PFSK-1 (cell line): ENCODE results near the gene GRB2.

Source experiments
- POLR2AphosphoS5 ChIP-seq: IDR thresholded peaks from 2 replicates; pipeline ENCODE4 v1.6.1; 2012; ENCODE audit warnings: low read depth, mild to moderate bottlenecking, control low read depth, low read length, moderate library complexity
- SIN3A ChIP-seq: IDR thresholded peaks from 2 replicates; pipeline ENCODE4 v1.6.1; 2012; ENCODE audit warnings: mild to moderate bottlenecking, low read length, moderate library complexity, borderline replicate concordance; ENCODE audit not compliant: insufficient read depth
- TAF1 ChIP-seq: IDR thresholded peaks from 2 replicates; pipeline ENCODE4 v1.6.1; 2012; ENCODE audit warnings: low read length, control low read depth, borderline replicate concordance; ENCODE audit not compliant: insufficient read depth
- TF ChIP-seq, protein P1 (sequence below), 2 experiments: IDR thresholded peaks; 2 replicates each; pipeline versions ENCODE4 v1.6.1 to v1.8.0; 2011 to 2012; ENCODE audit warnings: low read depth in 2 of 2, low read length in 2 of 2, control low read depth in 1 of 2, inconsistent platforms in 1 of 2, mild to moderate bottlenecking in 1 of 2, moderate library complexity in 1 of 2; ENCODE audit not compliant: insufficient read depth in 1 of 2

DNA sequence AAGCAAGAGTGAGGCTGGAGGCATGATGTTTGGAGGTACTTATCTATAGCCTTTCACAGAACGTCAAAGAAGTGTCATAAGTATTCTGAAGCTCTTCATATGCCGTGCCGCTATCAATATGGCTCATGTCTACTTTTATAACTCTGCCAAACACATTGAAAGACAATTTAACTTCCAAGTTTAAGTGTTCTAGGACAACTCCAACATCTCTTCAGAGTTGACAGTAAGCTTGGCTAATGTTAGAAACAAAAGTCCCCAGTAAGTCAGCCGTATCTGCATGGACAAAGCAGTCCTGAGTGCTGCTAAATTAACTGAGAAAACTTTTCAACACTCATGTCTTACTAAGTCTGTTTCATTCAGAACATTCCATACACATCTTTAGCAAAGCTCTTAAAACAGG is 32.2 kb downstream of the GRB2 start:
- TF ChIP-seq TAF1 (no peak), POLR2AphosphoS5 (no peak), SIN3A (no peak)
- TF ChIP-seq, protein P1, sequence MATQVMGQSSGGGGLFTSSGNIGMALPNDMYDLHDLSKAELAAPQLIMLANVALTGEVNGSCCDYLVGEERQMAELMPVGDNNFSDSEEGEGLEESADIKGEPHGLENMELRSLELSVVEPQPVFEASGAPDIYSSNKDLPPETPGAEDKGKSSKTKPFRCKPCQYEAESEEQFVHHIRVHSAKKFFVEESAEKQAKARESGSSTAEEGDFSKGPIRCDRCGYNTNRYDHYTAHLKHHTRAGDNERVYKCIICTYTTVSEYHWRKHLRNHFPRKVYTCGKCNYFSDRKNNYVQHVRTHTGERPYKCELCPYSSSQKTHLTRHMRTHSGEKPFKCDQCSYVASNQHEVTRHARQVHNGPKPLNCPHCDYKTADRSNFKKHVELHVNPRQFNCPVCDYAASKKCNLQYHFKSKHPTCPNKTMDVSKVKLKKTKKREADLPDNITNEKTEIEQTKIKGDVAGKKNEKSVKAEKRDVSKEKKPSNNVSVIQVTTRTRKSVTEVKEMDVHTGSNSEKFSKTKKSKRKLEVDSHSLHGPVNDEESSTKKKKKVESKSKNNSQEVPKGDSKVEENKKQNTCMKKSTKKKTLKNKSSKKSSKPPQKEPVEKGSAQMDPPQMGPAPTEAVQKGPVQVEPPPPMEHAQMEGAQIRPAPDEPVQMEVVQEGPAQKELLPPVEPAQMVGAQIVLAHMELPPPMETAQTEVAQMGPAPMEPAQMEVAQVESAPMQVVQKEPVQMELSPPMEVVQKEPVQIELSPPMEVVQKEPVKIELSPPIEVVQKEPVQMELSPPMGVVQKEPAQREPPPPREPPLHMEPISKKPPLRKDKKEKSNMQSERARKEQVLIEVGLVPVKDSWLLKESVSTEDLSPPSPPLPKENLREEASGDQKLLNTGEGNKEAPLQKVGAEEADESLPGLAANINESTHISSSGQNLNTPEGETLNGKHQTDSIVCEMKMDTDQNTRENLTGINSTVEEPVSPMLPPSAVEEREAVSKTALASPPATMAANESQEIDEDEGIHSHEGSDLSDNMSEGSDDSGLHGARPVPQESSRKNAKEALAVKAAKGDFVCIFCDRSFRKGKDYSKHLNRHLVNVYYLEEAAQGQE (IDR thresholded peaks at IDR 0.05; ENCODE audit: insufficient read depth in 1 of 2, low read depth in 2 of 2, low read length in 2 of 2) = no peak
